Mesothelial cell of epicardium (in vitro differentiated cells): ENCODE results near the gene RBM33. TPM values are rescaled to one million over a fixed set of nuclear protein-coding genes. Genes with fewer than 3 reads are reported as not detected.

Source experiments
- DNase-seq, 2 experiments: peaks; one replicate each; pipeline ENCODE4 v3.0.0; 2021; ENCODE audit warnings: low spot score in 2 of 2; ENCODE audit not compliant: unreplicated experiment in 2 of 2
- H3K27ac Mint-ChIP-seq: 2 replicates; pipeline ENCODE4 v1.8.0; 2021; ENCODE audit warnings: mixed read lengths
- H3K27me3 Mint-ChIP-seq: 2 replicates; pipeline ENCODE4 v1.8.0; 2021; ENCODE audit warnings: low read depth, mixed read lengths
- H3K36me3 Mint-ChIP-seq: 2 replicates; pipeline ENCODE4 v1.8.0; 2021; ENCODE audit warnings: mixed read lengths
- H3K4me1 Mint-ChIP-seq: 2 replicates; pipeline ENCODE4 v1.8.0; 2021; ENCODE audit warnings: mixed read lengths
- H3K4me3 Mint-ChIP-seq: 2 replicates; pipeline ENCODE4 v1.8.0; 2021; ENCODE audit warnings: mild to moderate bottlenecking, moderate library complexity, mixed read lengths
- H3K9me3 Mint-ChIP-seq: 2 replicates; pipeline ENCODE4 v1.8.0; 2021; ENCODE audit warnings: mixed read lengths
- total RNA-seq: library from RNA; stranded (reverse); gene quantifications from 3 replicates; pipeline ENCODE4 v1.2.1, GENCODE V29; 2021
- TF ChIP-seq, protein P1 (sequence below): fragments of 200-600 bp; sonication (generic); IDR thresholded peaks from one replicate; pipeline ENCODE4 v1.5.0; 2021; ENCODE audit warnings: antibody characterized with exemption; ENCODE audit not compliant: unreplicated experiment

Gene RBM33
- total RNA-seq, 1 donor from 2014 or later = 83.4 TPM

- Mint-ChIP-seq H3K36me3 (no peaks in the 10 kb centered on the region), H3K4me1 (no peaks in the 10 kb centered on the region), H3K27me3 (peaks cover 93% of the 10 kb centered on the region), H3K4me3 (no peak overlapping the region), H3K27ac (no peak overlapping the region), H3K9me3 (no peaks in the 10 kb centered on the region)
- DNase-seq = no peak
- TF ChIP-seq, protein P1, sequence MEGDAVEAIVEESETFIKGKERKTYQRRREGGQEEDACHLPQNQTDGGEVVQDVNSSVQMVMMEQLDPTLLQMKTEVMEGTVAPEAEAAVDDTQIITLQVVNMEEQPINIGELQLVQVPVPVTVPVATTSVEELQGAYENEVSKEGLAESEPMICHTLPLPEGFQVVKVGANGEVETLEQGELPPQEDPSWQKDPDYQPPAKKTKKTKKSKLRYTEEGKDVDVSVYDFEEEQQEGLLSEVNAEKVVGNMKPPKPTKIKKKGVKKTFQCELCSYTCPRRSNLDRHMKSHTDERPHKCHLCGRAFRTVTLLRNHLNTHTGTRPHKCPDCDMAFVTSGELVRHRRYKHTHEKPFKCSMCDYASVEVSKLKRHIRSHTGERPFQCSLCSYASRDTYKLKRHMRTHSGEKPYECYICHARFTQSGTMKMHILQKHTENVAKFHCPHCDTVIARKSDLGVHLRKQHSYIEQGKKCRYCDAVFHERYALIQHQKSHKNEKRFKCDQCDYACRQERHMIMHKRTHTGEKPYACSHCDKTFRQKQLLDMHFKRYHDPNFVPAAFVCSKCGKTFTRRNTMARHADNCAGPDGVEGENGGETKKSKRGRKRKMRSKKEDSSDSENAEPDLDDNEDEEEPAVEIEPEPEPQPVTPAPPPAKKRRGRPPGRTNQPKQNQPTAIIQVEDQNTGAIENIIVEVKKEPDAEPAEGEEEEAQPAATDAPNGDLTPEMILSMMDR = no peak
These were observed 175.8 kb downstream of the RBM33 start for GRCh38 chr7:155820246-155820645.

DNA sequence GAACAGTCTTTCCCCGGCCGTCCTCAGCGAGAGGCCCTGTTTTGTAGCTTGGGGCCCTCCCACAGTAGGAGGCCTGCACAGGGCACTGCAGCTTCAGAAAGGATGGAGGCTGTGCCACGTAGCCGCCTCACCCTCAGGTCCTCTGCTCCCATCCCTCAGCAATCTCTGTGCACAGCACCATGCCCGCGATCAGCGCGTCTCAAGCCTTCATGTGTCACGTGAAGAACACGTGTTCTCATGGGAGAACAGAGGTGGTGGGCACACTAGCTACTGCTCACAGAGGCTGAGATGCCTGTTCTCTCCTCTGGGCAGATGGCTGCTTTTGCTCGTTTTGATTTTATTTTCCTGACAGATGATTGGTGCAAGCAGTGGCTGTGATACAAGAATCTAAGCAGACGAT is 176.3 kb downstream of the RBM33 start:
- TF ChIP-seq, protein P1 = no peak
- no peak for DNase-seq
- Mint-ChIP-seq H3K27me3 (peaks cover 91% of the 10 kb centered on the region), H3K9me3 (no peaks in the 10 kb centered on the region), H3K4me1 (no peaks in the 10 kb centered on the region), H3K27ac (no peak overlapping the region), H3K4me3 (no peak overlapping the region), H3K36me3 (no peaks in the 10 kb centered on the region)

DNA sequence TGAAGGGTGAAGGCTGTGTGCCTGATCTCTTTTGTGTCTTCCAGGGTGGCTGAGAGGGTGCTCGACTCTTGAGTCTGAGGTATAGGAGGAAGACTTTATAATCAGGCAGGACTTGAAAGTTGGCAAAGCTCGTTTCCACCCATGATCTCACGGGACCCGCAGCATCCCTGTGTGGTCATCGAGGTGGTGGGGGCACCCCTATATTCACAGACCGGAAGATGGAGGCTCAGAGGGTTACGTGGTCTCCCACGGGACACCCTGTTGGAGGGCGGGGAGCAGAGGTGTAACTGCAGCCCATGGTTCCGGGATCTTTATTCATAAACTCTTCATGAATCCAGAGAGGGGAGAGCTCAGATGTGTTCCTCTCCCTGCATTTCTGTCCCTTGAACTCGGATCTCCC is 177.4 kb downstream of the RBM33 start:
- no peaks in the 10 kb centered on the region for H3K9me3 Mint-ChIP-seq
- no peaks in the 10 kb centered on the region for H3K4me1 Mint-ChIP-seq
- H3K27ac Mint-ChIP-seq = no peak overlapping the region
- no peak overlapping the region for H3K4me3 Mint-ChIP-seq
- TF ChIP-seq, protein P1 = no peak
- no peaks in the 10 kb centered on the region for H3K36me3 Mint-ChIP-seq
- DNase-seq = no peak
- H3K27me3 Mint-ChIP-seq = peaks cover 88% of the 10 kb centered on the region

- no peaks in the 10 kb centered on the region for H3K36me3 Mint-ChIP-seq
- DNase-seq = no peak
- TF ChIP-seq, protein P1 = no peak
- H3K9me3 Mint-ChIP-seq = no peaks in the 10 kb centered on the region
- H3K27me3 Mint-ChIP-seq = peaks cover 88% of the 10 kb centered on the region
- H3K4me3 Mint-ChIP-seq = no peak overlapping the region
- no peaks in the 10 kb centered on the region for H3K4me1 Mint-ChIP-seq
- no peak overlapping the region for H3K27ac Mint-ChIP-seq
These were observed 179.9 kb downstream of the RBM33 start for GRCh38 chr7:155824227-155824886.

GRCh38 chr7:155825336-155825735 is 180.9 kb downstream of the RBM33 start:
- H3K9me3 Mint-ChIP-seq = no peaks in the 10 kb centered on the region
- H3K27ac Mint-ChIP-seq = no peak overlapping the region
- no peak for DNase-seq
- H3K4me3 Mint-ChIP-seq = no peak overlapping the region
- H3K4me1 Mint-ChIP-seq = no peaks in the 10 kb centered on the region
- no peaks in the 10 kb centered on the region for H3K36me3 Mint-ChIP-seq
- TF ChIP-seq, protein P1 = no peak
- H3K27me3 Mint-ChIP-seq = peaks cover 87% of the 10 kb centered on the region
